RWPE2 (cell line): ENCODE data around the gene DSN1.

ENCODE experiments used
- ATAC-seq: fragments of 200-7000 bp; cut with Tn5 transposase; 3 replicates; pipeline ENCODE4 v1.9.1; 2021; ENCODE audit warnings: low read depth
- DNase-seq: peaks from one replicate; pipeline ENCODE4 v3.0.0-alpha.2; 2020; ENCODE audit warnings: low spot score
- H3K27ac ChIP-seq: fragments of 450-650 bp; 2 replicates; pipeline ENCODE4 v1.5.1; 2017; ENCODE audit warnings: mild to moderate bottlenecking; ENCODE audit not compliant: poor library complexity, severe bottlenecking
- H3K27me3 ChIP-seq: fragments of 250-450 bp; sonication (Bioruptor Pico); 2 replicates; pipeline ENCODE4 v1.5.1; 2021; ENCODE audit warnings: mild to moderate bottlenecking, moderate library complexity; ENCODE audit not compliant: insufficient read depth, poor library complexity, severe bottlenecking
- H3K36me3 ChIP-seq: fragments of 250-450 bp; sonication (Bioruptor Pico); 2 replicates; pipeline ENCODE4 v1.5.1; 2020; ENCODE audit warnings: low read depth, mild to moderate bottlenecking, moderate library complexity
- H3K4me1 ChIP-seq: fragments of 250-450 bp; sonication (Bioruptor Pico); 2 replicates; pipeline ENCODE4 v1.5.1; 2021; ENCODE audit warnings: mild to moderate bottlenecking, moderate library complexity; ENCODE audit not compliant: insufficient read depth, poor library complexity, severe bottlenecking
- H3K4me3 ChIP-seq: fragments of 250-450 bp; sonication (Bioruptor Pico); 2 replicates; pipeline ENCODE4 v1.5.1; 2021; ENCODE audit warnings: mild to moderate bottlenecking, moderate library complexity; ENCODE audit not compliant: severe bottlenecking
- H3K9me3 ChIP-seq: fragments of 250-450 bp; sonication (Bioruptor Pico); 2 replicates; pipeline ENCODE4 v1.5.1; 2021; ENCODE audit warnings: mild to moderate bottlenecking, moderate library complexity; ENCODE audit not compliant: severe bottlenecking
- CTCF ChIP-seq: fragments of 450-650 bp; IDR thresholded peaks from one replicate; pipeline ENCODE4 v1.5.1; 2017; ENCODE audit warnings: mild to moderate bottlenecking, moderate library complexity; ENCODE audit not compliant: poor library complexity, severe bottlenecking

Gene DSN1

DNA sequence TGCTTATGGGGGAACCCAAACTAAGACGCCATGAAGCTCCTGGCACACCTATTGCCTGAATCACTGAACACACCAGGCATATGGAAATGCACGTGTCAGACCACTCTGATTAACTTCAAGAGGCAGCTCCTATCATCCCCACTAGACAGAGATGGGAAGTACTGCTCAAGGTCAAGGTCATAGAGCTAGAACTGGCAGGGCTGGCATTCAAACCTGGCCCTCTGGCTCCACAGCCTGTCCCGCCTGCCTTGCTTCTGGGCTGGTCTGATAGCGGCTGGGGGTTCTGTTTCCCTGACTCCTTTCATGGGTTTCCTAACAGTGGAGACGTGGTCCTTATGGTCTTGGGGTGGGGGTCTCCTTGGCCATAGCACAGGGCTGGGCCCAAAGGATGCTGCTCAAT, 22.6 kb upstream of the DSN1 start:
- no peak for DNase-seq
- peaks cover 100% of the 10 kb centered on the region for H3K36me3 ChIP-seq
- H3K9me3 ChIP-seq: no peaks in the 10 kb centered on the region
- no peak overlapping the region for H3K4me3 ChIP-seq
- no peak for ATAC-seq
- no peaks in the 10 kb centered on the region for H3K27me3 ChIP-seq
- no peak for TF ChIP-seq CTCF
- H3K4me1 ChIP-seq: no peaks in the 10 kb centered on the region
- H3K27ac ChIP-seq: no peak overlapping the region

DNA sequence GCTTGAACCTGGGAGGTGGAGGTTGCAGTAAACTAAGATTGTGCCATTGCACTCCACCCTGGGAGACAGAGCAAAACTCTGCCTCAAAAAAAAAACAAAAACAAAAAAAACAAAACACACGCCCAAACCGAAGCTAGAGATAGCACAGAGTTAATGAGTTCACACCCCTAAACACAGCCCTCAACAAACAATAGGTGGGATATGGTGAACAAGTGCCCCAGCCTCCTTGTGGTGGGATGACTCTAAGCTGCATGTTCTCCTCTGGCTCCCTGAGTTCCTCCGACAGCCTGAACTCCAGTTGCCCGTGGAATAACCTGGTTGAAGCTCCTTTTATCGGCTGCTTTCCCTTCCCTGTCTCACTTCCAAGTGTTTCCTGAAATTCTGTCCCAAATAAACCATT, 22.1 kb upstream of the DSN1 start:
- no peak overlapping the region for H3K27ac ChIP-seq
- no peaks in the 10 kb centered on the region for H3K27me3 ChIP-seq
- no peaks in the 10 kb centered on the region for H3K4me1 ChIP-seq
- no peaks in the 10 kb centered on the region for H3K9me3 ChIP-seq
- no peak for TF ChIP-seq CTCF
- H3K36me3 ChIP-seq: peaks cover 100% of the 10 kb centered on the region
- H3K4me3 ChIP-seq: no peak overlapping the region
- DNase-seq (no peak), ATAC-seq (no peak)

- ATAC-seq (no peak), DNase-seq (peak; percentile 89)
- H3K27me3 ChIP-seq: no peaks in the 10 kb centered on the region
- no peak overlapping the region for H3K27ac ChIP-seq
- no peaks in the 10 kb centered on the region for H3K4me1 ChIP-seq
- TF ChIP-seq CTCF: no peak
- H3K36me3 ChIP-seq: peaks cover 100% of the 10 kb centered on the region
- H3K4me3 ChIP-seq: no peak overlapping the region
- no peaks in the 10 kb centered on the region for H3K9me3 ChIP-seq
These were observed 20.5 kb upstream of the DSN1 start for GRCh38 chr20:36794116-36794474.

GRCh38 chr20:36793294-36794115, 19.9 kb upstream of the DSN1 start:
- no peaks in the 10 kb centered on the region for H3K9me3 ChIP-seq
- peaks cover 98% of the 10 kb centered on the region for H3K36me3 ChIP-seq
- no peak overlapping the region for H3K27ac ChIP-seq
- ATAC-seq (no peak), DNase-seq (peak; percentile 85)
- H3K4me3 ChIP-seq: no peak overlapping the region
- H3K4me1 ChIP-seq: no peaks in the 10 kb centered on the region
- H3K27me3 ChIP-seq: no peaks in the 10 kb centered on the region
- no peak for TF ChIP-seq CTCF

DNA sequence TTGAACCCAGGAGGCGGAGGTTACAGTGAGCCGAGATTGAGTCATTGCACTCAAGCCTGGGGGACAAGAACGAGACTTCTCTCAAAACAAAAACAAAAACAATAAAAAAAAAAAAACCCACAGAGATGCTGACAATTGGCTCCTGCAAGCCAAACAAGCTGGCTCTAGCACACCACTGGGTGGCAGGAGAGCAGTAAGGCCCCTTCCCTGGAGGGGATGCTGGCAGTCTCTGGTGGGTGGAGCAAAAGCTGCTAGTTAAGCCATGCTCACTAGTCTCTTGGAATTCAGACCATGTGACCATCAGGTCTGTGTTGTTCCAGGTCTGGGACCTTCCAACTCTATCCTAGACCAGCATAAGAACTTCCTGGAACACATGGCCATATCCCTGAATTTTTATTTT, 18.9 kb upstream of the DSN1 start:
- H3K4me1 ChIP-seq: no peaks in the 10 kb centered on the region
- H3K27ac ChIP-seq: no peak overlapping the region
- no peaks in the 10 kb centered on the region for H3K27me3 ChIP-seq
- peak; percentile 79 for TF ChIP-seq CTCF
- peaks cover 94% of the 10 kb centered on the region for H3K36me3 ChIP-seq
- H3K4me3 ChIP-seq: no peak overlapping the region
- DNase-seq (no peak), ATAC-seq (peak; percentile 80)
- H3K9me3 ChIP-seq: no peaks in the 10 kb centered on the region
